Stimulated activated CD4-positive, alpha-beta T cell treated with anti-CD3 and anti-CD28 coated beads, Interleukin-1b, Interleukin-23, amount 100 ng/mL, for 1 hour (primary cell): ENCODE results near the gene HIP1R.
"Not testable (repeated sequence)": the region's sequence is repeated elsewhere in the genome, so short reads cannot be mapped to it uniquely, and the experiment has no call there.

Experiments used
- DNase-seq, 2 donors: peaks; one replicate each; pipeline ENCODE4 v3.0.0-alpha.2; 2020; ENCODE audit warnings: low read depth in 2 of 2

The HIP1R gene

GRCh38 chr12:122895320-122895703 lies 60.1 kb downstream of the HIP1R start:
- DNase-seq, result no peak

GRCh38 chr12:122895704-122896636 lies 60.7 kb downstream of the HIP1R start, which contains the start of gene VPS37B:
Gene VPS37B, minus strand, starts transcription at chr12:122896124. Its CDS starts 62 bp downstream, at chr12:122896062.
- DNase-seq, result peak; percentile 73 to 83

GRCh38 chr12:122896662-122897061 lies 61.4 kb downstream of the HIP1R start:
- no peak for DNase-seq

GRCh38 chr12:122899887-122900286 lies 64.6 kb downstream of the HIP1R start:
- DNase-seq, result no peak

- no peak for DNase-seq
Measured at GRCh38 chr12:122902854-122903692, 67.8 kb downstream of the HIP1R start.

- no peak for DNase-seq
Measured at GRCh38 chr12:122903693-122904034, 68.4 kb downstream of the HIP1R start.

- not testable (repeated sequence) for DNase-seq
Measured at GRCh38 chr12:122905258-122905657, 70.0 kb downstream of the HIP1R start.

GRCh38 chr12:122908915-122909314 lies 73.7 kb downstream of the HIP1R start:
- DNase-seq, result no peak

- no peak for DNase-seq
Measured at GRCh38 chr12:122909442-122910288, 74.4 kb downstream of the HIP1R start.
